Endodermal cell (in vitro differentiated cells): ENCODE data around the gene TOMM40. TPM values are rescaled to one million over a fixed set of nuclear protein-coding genes. Genes with fewer than 3 reads are reported as not detected.

Source experiments
- DNase-seq: peaks from one replicate; pipeline ENCODE4 v3.0.0-alpha.2; 2017
- H3K27ac ChIP-seq: 2 replicates; pipeline ENCODE4 v1.5.1; 2013; ENCODE audit warnings: mild to moderate bottlenecking, low read depth, low read length, moderate library complexity
- H3K27me3 ChIP-seq: 2 replicates; pipeline ENCODE4 v1.6.1; 2013; ENCODE audit warnings: mild to moderate bottlenecking, low read length, moderate library complexity; ENCODE audit not compliant: insufficient read depth, control insufficient read depth, poor library complexity, severe bottlenecking
- H3K36me3 ChIP-seq: 2 replicates; pipeline ENCODE4 v1.7.0; 2013; ENCODE audit warnings: mild to moderate bottlenecking, low read length, moderate library complexity; ENCODE audit not compliant: control insufficient read depth, insufficient read depth
- H3K4me1 ChIP-seq: one replicate; pipeline ENCODE4 v1.7.0; 2013; ENCODE audit warnings: low read length; ENCODE audit not compliant: control insufficient read depth, insufficient read depth
- H3K4me3 ChIP-seq: 2 replicates; pipeline ENCODE4 v1.5.1; 2013; ENCODE audit warnings: mild to moderate bottlenecking, low read length, moderate library complexity
- H3K9ac ChIP-seq: 2 replicates; pipeline ENCODE4 v1.6.1; 2013; ENCODE audit warnings: mild to moderate bottlenecking, low read length, moderate library complexity; ENCODE audit not compliant: poor library complexity, severe bottlenecking; ENCODE audit errors: extremely low read depth
- H3K9me3 ChIP-seq: 2 replicates; pipeline ENCODE4 v1.6.1; 2013; ENCODE audit warnings: mild to moderate bottlenecking, low read length, moderate library complexity; ENCODE audit not compliant: control insufficient read depth
- H3K27ac Mint-ChIP-seq: 2 replicates; pipeline ENCODE4 v1.8.0; 2020; ENCODE audit warnings: mixed read lengths
- H3K27me3 Mint-ChIP-seq: 2 replicates; pipeline ENCODE4 v1.8.0; 2021; ENCODE audit warnings: mild to moderate bottlenecking, mixed read lengths; ENCODE audit not compliant: insufficient read depth
- H3K36me3 Mint-ChIP-seq: 2 replicates; pipeline ENCODE4 v1.8.0; 2020; ENCODE audit warnings: low read depth, mixed read lengths
- H3K4me1 Mint-ChIP-seq: 2 replicates; pipeline ENCODE4 v1.8.0; 2020; ENCODE audit warnings: mixed read lengths
- H3K4me3 Mint-ChIP-seq: 2 replicates; pipeline ENCODE4 v1.8.0; 2020; ENCODE audit warnings: mild to moderate bottlenecking, moderate library complexity, mixed read lengths
- H3K9me3 Mint-ChIP-seq: 2 replicates; pipeline ENCODE4 v1.8.0; 2020; ENCODE audit warnings: mild to moderate bottlenecking, mixed read lengths
- WGBS, 2 experiments: methylation state at CpG; one replicate each; pipeline versions ENCODE4 v1.1.5 to v1.1.7; 2013; ENCODE audit warnings: missing lambda C conversion rate in 2 of 2, mixed read lengths in 1 of 2; ENCODE audit not compliant: insufficient coverage in 1 of 2, insufficient read length in 1 of 2; 5-methylcytosine and 5-hydroxymethylcytosine counted together
- total RNA-seq, 2 donors: library from RNA; stranded (reverse); fragmentation: NEBNext Ultra II Directional in 1 of 2; extraction: Animal tissue kit (Norgen Biotek cat#: 25700) in 1 of 2; gene quantifications; 2 replicates in 1 of 2; 3 replicates in 1 of 2; pipeline ENCODE4 v1.2.1, GENCODE V29; 2021
- TF ChIP-seq, protein P1 (sequence below): fragments of 200-600 bp; sonication (generic); conservative IDR thresholded peaks from 2 replicates; pipeline ENCODE4 v1.5.0; 2021; ENCODE audit warnings: antibody characterized with exemption, mild to moderate bottlenecking

Gene TOMM40
- total RNA-seq, 2 donors from 2014 or later = 88.1 to 93.8 TPM

DNA sequence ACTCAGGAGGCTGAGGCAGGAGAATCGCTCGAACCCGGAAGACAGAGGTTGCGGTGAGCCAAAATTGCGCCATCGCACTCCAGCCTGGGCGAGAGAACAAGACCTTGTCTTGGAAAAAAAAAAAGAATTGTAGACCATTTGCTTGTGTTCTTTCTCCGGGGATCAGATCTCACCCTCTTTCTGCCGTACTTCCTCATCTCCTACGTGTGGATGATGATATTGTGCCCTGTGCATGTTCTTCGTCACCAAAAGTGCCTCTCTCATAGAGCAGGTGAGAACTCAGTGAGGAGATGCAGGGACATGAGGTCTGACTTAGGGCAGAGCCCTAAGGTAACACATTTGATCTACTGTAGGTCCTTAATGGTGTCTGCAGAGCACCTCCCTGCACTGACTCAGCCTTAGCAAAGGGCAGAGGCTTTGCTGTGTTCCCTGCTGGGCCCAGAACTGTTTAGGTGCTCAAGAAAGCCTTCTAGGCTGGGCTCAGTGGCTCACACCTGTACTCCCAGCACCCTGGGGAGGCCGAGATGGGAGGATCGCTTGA lies 56.1 kb downstream of the TOMM40 start:
- TF ChIP-seq, protein P1, sequence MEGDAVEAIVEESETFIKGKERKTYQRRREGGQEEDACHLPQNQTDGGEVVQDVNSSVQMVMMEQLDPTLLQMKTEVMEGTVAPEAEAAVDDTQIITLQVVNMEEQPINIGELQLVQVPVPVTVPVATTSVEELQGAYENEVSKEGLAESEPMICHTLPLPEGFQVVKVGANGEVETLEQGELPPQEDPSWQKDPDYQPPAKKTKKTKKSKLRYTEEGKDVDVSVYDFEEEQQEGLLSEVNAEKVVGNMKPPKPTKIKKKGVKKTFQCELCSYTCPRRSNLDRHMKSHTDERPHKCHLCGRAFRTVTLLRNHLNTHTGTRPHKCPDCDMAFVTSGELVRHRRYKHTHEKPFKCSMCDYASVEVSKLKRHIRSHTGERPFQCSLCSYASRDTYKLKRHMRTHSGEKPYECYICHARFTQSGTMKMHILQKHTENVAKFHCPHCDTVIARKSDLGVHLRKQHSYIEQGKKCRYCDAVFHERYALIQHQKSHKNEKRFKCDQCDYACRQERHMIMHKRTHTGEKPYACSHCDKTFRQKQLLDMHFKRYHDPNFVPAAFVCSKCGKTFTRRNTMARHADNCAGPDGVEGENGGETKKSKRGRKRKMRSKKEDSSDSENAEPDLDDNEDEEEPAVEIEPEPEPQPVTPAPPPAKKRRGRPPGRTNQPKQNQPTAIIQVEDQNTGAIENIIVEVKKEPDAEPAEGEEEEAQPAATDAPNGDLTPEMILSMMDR = no peak
- Mint-ChIP-seq H3K4me3 (no peak overlapping the region), H3K36me3 (peaks cover 1% of the 10 kb centered on the region), H3K9me3 (no peaks in the 10 kb centered on the region), H3K4me1 (peaks cover 3% of the 10 kb centered on the region), H3K27me3 (no peaks in the 10 kb centered on the region), H3K27ac (no peak overlapping the region)
- Histone ChIP-seq H3K4me3 (no peak overlapping the region), H3K9ac (no peak overlapping the region), H3K36me3 (no peaks in the 10 kb centered on the region), H3K27me3 (no peaks in the 10 kb centered on the region), H3K9me3 (no peaks in the 10 kb centered on the region), H3K27ac (no peak overlapping the region), H3K4me1 (no peaks in the 10 kb centered on the region)
- WGBS, 2 experiments = 85 to 92% methylated on average over 13 of the region's 13 CpGs
- no peak for DNase-seq

DNA sequence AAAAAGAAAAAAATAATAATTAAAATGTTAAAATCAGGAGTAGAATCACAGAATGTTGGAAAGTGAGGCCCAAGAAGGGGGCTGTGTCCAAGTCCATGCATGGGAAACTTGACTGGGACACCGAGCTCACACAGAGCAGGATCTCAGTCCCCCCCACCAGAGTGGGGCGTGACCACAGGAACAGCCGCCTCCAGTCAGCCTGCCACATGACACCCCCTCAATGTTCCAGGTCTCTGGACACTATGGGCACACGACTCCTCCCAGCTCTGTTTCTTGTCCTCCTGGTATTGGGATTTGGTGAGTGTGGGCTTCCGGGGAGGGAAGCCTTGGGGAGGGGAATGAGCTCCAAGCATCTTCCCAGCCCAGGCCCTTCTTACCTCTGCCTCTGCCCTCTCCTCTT lies 57.2 kb downstream of the TOMM40 start:
- no peaks in the 10 kb centered on the region for H3K27me3 ChIP-seq
- 100% methylated on average over 4 of the region's 5 CpGs; no CpG with 5 or more reads in 1 of the 2 experiments for WGBS, 2 experiments
- H3K27ac ChIP-seq = no peak overlapping the region
- H3K9me3 ChIP-seq = no peaks in the 10 kb centered on the region
- no peaks in the 10 kb centered on the region for H3K36me3 ChIP-seq
- DNase-seq = no peak
- H3K36me3 Mint-ChIP-seq = peaks cover 1% of the 10 kb centered on the region
- H3K4me3 Mint-ChIP-seq = no peak overlapping the region
- no peaks in the 10 kb centered on the region for H3K27me3 Mint-ChIP-seq
- no peaks in the 10 kb centered on the region for H3K9me3 Mint-ChIP-seq
- TF ChIP-seq, protein P1 = no peak
- H3K4me1 ChIP-seq = no peaks in the 10 kb centered on the region
- H3K27ac Mint-ChIP-seq = no peak overlapping the region
- no peak overlapping the region for H3K4me3 ChIP-seq
- no peak overlapping the region for H3K9ac ChIP-seq
- peaks cover 3% of the 10 kb centered on the region for H3K4me1 Mint-ChIP-seq

DNA sequence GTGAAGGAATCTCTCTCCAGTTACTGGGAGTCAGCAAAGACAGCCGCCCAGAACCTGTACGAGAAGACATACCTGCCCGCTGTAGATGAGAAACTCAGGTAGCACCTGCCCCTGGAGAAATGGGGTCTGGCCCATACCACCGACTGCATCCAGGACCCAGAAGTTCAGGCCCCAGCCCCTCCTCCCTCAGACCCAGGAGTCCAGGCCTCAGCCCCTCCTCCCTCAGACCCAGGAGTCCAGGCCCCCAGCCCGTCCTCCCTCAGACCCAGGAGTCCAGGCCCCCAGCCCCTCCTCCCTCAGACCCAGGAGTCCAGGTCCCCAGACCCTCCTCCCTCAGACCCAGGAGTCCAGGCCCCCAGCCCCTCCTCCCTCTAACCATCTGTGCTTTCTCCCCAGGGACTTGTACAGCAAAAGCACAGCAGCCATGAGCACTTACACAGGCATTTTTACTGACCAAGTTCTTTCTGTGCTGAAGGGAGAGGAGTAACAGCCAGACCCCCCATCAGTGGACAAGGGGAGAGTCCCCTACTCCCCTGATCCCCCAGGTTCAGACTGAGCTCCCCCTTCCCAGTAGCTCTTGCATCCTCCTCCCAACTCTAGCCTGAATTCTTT lies 57.8 kb downstream of the TOMM40 start:
- Mint-ChIP-seq H3K4me3 (no peak overlapping the region), H3K4me1 (peaks cover 3% of the 10 kb centered on the region)

More for the DNA sequence above, 57.8 kb downstream of the TOMM40 start:
- Histone ChIP-seq H3K9ac (no peak overlapping the region), H3K27me3 (no peaks in the 10 kb centered on the region), H3K36me3 (no peaks in the 10 kb centered on the region), H3K4me3 (no peak overlapping the region), H3K4me1 (no peaks in the 10 kb centered on the region), H3K9me3 (no peaks in the 10 kb centered on the region), H3K27ac (no peak overlapping the region)
- TF ChIP-seq, protein P1 = no peak
- WGBS, 2 experiments = 89 to 100% methylated on average over 2 to 4 of the region's 5 CpGs
- H3K36me3 Mint-ChIP-seq = peaks cover 1% of the 10 kb centered on the region
- DNase-seq = no peak
- no peaks in the 10 kb centered on the region for H3K27me3 Mint-ChIP-seq
- H3K27ac Mint-ChIP-seq = no peak overlapping the region
- no peaks in the 10 kb centered on the region for H3K9me3 Mint-ChIP-seq
